ENCODE measurements around the gene CATSPER4.
"Not testable (repeated sequence)": the region's sequence is repeated elsewhere in the genome, so short reads cannot be mapped to it uniquely, and the experiment has no call there.

The CATSPER4 gene

GRCh38 chr1:26197301-26197700 is 6.9 kb downstream of the CATSPER4 start:
- no peak for DNase-seq

DNA sequence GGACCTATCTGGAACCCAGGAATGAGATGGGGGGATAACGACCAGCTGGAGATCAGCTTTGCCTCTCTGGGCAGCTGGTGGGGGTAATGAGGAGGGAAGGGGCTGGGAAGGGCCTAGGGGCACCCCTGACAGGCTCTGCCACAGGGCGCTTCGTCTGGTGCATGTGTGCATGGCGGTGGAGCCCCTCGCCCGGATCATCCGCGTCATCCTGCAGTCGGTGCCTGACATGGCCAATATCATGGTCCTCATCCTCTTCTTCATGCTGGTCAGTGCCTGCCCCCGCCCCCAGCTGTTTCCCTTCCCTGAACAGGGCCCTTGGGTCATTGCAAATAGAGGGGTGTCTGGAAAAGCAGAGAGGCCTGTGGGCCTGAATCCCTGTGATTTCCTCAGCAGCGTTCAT is 7.4 kb downstream of the CATSPER4 start:
- DNase-seq = no peak

DNA sequence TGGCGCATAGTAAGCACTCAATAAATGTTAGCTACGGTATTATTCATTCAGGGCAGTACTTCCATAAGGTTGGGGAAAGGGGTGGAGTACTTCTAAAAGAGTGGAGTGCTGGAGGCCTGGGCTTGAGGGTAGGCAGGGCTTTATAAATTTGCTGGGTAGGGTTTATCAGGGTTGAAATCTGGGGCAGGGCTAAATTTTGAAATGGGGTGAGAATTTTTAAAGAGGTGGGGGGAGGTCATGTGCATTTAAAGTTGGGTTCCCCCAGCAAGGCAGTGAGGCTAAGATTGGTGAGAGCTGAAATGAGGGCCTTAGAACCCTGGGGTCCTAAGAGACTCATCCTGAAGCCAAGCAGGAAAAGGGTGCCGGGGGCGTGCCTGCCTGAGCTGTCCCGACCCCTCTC is 10.0 kb downstream of the CATSPER4 start:
- DNase-seq = no peak

DNA sequence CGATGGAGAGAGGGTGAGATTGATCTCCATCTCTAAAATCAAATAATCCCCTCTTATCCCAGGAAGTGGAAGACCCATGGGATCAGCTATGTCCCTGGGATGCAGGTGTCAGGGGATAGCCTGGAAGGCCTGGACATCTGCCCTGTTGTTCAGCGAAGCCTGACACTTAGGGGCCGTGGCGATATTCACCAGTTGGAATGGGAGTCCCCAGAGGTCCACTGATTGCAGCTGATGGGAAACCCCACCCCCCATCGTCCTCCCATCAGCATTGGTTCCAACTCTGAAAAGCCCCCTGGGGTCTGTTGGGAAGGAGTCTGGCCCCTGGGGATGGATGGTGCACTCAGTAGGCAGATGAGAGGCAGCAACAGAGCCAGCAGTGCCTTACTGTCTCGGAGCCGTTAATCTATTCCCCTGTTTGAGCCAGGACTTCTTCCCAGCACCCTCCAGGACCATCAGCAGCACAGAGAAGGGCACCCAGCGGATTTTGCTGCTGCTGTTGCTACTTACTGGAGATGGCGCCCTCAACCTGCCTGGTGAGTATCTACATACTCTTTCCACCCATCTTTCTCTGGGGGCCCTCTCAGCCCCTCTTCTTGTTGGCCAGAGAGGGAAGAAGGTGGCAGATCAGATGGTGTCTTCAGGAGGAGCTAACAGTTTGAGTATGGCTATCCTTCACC is 13.4 kb downstream of the CATSPER4 start:
- DNase-seq = no peak

DNA sequence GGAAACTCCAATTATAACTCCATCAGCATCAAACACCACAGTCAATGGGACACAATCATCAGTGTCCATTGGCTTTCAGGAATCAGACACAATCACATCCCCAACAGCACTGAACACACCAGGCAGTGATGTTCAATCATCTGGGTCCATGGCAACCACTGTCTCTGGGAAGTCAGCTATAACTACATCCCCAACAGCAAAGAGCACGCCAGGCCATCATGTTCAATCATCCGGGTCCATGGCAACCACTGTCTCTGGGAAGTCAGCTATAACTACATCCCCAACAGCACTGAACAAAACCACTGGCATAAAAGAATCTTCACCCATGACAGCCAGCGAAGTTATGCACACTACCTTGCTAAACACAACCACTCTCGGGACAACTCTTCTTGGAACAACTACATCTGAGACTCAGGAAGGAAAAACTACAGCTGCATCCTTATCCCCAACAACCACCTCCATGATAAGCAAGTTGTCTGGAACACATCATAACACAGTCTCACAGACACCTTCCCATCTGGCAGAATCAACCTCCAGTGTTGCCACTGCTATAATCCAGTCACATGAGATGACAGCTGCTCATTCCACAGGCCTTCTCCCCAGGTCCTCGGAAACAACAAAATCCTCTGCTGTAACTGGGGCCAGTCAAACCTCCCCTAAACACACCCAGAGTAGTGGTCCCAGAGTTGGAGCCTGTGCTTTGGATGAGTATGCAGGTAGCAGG is 19.9 kb downstream of the CATSPER4 start:
- DNase-seq = no peak

DNA sequence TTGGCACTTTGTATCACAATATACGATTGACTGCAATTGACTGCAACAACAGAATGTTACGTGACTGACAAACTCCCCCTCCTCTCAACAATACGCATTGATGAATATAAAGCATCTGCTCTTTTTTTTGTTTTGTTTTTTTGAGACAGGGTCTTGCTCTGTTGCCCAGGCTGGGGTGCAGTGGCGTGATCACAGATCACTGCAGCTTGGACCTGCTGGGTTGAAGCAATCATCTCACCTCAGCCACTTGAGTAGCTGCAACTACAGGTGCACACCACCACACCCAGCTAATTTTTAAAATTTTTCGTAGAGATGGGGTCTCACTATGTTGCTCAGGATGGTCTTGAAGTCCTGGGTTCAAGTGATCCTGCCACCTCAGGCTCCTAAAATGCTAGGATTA is 22.3 kb downstream of the CATSPER4 start:
- no peak for DNase-seq

DNA sequence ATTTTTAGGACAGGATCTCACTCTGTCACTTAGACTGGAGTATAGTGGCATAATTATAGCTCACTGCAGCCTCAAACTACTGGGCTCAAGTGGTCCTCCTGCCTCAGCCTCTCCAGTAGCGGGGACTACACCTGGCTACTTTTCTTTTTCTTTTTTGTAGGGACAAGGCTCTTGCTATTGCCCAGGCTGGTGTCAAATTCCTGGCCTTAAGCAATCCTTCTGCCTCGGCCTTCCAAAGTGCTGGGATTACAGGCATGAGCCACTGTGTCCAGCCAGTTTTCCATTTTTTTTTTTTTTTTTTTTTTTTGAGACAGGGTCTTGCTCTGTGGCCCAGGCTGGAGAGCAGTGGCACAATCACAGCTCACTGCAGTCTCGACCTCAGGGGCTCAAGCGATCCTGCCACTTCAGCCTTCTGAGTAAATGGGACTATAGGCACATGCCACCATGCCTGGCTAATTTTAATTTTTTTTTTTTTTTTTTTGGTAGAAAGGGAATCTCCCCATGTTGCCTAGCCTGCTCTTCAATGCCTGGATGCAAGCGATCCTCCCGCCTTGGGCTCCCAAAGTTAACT is 23.0 kb downstream of the CATSPER4 start:
- DNase-seq = no peak

GRCh38 chr1:26215246-26215645 is 24.8 kb downstream of the CATSPER4 start:
- no peak for DNase-seq

GRCh38 chr1:26218906-26219494 is 28.6 kb downstream of the CATSPER4 start:
- no peak for DNase-seq

DNA sequence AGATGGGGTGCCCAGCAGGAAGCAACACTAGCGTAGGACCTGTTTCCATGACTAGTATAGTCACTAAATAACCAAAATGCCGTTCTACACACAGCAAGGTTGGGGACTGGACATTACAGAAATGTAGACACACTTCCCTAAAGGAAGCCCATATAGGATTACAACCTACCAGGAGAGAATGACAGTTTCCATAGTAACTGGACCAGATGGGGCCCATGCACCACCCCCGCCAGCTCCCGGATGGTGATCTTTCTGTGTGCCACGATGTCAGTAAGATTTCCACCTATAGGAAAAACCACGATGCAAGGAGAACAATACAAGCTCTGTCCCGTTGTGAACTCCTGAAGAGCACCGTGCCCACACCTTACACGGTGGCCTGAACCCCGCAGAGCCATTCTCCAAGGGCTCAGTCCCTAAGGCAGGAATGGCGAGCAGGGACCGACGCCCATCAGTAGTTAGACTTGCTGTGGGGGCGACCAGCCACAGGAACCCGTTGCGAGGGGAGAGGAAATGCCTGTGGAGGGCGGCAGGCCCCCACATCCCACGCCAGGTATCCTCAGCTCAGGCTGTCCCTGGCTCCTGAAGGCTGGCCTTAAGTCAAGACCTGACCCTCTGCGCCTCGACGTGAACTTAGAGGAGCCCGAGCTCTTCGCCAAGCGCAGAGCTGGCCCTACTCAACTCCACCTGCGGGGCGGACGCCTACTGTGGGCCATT is 30.0 kb downstream of the CATSPER4 start:
- no peak for DNase-seq

DNA sequence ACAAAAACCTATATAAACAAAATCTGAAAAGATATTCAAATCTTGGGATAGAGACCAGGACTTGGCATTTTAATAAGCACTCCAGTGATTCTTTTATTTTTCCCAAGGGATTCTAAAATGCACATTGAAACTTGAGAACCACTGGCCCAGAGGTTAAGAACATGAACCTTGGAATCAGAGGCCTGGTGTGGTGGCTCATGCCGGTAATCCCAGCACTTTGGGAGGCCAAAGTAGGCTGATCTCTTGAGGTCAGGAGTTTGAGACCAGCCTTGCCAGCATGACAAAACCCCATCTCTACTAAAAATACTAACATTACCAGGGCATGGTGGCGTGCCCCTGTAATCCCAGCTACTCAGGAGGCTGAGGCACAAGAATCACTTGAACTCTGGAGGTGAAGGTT is 30.7 kb downstream of the CATSPER4 start:
- DNase-seq = no peak

DNA sequence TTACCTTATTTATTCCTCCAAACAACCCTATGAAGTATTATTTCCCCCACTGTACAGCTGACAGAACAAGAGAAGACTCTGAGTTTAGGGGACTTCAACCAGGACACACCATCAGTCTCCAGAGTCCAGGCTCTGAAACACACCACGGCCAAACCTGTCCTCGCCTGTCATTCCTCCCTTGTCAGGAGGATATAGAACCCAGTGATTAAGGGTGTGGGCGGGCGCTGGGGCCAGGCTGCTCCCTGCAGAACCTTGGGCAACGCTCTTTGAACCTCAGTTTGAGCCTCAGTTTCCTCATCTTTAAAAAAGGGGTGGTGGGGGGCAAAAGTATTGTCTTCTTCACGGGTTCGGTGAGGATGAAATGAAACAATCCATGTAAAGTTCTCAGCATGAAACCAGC is 34.2 kb downstream of the CATSPER4 start:
- DNase-seq = no peak

DNA sequence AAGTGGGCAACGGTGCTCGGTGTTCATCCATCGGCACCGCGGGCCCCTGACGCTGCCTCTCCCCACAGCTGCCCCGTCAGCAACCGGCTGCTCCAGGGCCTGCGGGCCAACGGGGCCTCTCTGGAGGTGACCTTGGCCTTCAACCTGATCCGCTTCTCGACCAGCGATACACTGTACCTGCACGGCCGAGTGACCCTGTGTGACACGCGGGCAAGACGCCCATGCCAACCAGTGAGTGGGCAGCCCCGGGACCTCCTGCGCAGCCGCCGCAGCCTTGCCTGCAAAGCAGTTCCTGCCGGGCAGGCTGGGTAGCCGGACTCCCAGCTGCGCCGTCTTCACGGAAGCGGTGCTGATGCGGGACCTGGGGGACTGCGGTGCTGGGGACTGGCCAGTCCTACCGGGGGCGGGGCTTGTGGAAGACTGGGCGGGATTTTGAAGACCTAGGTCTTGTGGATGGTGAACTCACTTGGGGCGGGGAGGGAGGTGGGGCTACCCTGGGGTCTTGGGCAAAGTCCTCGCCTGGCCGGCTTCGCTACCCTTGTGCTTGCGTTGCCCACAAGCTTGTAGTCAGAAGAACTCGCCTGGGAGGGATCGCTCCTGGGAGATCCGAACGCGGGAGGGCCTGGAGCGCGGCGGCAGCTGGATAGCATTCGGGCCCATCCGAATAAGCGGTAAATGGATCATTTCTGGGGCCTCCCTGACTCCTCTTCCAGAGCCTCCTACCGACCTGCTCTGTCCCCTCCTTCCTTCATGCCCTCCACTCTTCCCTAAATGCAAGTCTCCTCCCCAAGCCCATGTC is 34.8 kb downstream of the CATSPER4 start:
- DNase-seq = no peak

DNA sequence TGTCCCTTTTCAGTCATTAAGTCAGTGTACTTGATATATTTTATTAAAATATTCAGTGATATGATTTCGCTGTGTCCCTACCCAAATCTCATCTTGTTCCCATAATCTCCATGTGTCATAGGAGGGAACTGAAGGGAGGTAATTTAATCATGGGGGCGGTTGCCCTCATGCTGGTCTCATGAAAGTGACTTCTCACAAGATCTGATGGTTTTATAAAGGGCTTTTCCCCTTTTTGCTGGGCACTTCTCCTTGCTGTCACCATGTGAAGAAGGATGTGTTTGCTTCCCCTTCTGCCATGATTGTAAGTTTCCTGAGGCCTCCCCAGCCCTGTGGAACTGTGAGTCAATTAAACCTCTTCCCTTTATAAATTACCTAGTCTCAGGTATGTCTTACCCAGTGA is 40.3 kb downstream of the CATSPER4 start:
- DNase-seq = not testable (repeated sequence)

- DNase-seq = peak; percentile 96 to 99
These were observed 43.7 kb downstream of the CATSPER4 start, which contains the start of gene CEP85 for GRCh38 chr1:26233903-26234643. Gene CEP85, plus strand, starts transcription at chr1:26234200. Its CDS starts 5,584 bp downstream, at chr1:26239784.

- DNase-seq = no peak
These were observed 44.4 kb downstream of the CATSPER4 start for GRCh38 chr1:26234644-26235370.

- no peak for DNase-seq
These were observed 47.0 kb downstream of the CATSPER4 start for GRCh38 chr1:26237230-26237966.

DNA sequence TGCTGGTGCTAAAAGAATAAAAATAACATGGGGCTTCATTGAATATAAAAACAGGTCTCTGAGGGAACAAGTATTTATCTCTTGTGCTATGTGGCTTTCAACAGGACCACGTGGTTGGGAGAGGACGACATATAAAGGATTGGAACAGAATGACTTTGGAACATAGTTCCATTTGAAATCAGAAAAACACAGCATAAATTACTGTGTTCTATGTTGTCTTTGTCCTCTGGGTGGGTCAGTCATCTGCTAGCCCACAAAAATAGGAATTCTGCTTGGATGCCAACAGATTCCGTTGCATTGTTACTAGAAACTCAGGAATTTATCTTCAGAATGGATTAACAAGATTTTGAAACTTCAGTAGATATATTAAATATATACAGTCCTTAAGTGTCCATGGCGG is 49.5 kb downstream of the CATSPER4 start:
- no peak for DNase-seq
